ENCODE results near the gene CMTR1. TPM values are rescaled to one million over a fixed set of nuclear protein-coding genes. Genes with fewer than 3 reads are reported as not detected.

CMTR1 gene
- total and polyA plus RNA-seq, 4 donors: 7.8 to 43.1 (median 32.6) TPM

DNA sequence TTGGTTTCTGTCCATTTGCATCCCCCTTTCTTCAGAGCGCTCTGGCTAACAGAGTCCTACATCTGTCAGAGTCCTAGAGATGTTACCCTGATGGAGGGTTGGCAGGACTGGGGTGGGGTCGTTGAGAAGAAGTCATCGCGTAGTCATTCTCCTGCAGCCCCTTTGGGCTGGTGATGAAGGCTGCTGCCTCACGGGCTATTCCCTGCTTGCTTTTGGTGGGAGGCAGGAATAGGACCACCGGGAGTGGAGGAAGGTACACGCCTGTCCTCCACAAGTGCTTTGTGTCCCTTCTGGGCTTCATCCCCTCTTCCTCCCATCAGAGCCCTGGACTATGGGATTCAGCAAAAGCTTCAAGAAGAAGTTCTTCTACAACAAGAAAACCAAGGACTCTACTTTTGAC is 45.8 kb downstream of the CMTR1 start:
- Histone ChIP-seq H3K36me3 (ENCODE audit: control insufficient read depth in 1 of 2, insufficient read depth in 2 of 2, low read length in 1 of 2) (peaks cover 0 to 7% of the 10 kb centered on the region in 2 donors), H3K9me3 (ENCODE audit: control insufficient read depth, low read length) (no peaks in the 10 kb centered on the region), H3K4me1 (ENCODE audit: control insufficient read depth in 1 of 2, insufficient read depth in 2 of 2, low read length in 2 of 2) (no peaks in the 10 kb centered on the region), H3K27ac (ENCODE audit: low read depth in 1 of 2, low read length in 2 of 2) (no peak overlapping the region), H3K27me3 (ENCODE audit: control insufficient read depth in 1 of 2, insufficient read depth in 2 of 2, low read length in 1 of 2) (no peaks in the 10 kb centered on the region), H3K4me3 (ENCODE audit: low read length in 2 of 2) (no peak overlapping the region)
- DNase-seq (no peak), ATAC-seq (ENCODE audit: low FRiP score) (no peak)
- 87 to 96% methylated on average over 7 of the region's 7 CpGs for whole genome bisulfite sequencing, 2 donors
- intact Hi-C loops (cut with DNase I): no loop called here

DNA sequence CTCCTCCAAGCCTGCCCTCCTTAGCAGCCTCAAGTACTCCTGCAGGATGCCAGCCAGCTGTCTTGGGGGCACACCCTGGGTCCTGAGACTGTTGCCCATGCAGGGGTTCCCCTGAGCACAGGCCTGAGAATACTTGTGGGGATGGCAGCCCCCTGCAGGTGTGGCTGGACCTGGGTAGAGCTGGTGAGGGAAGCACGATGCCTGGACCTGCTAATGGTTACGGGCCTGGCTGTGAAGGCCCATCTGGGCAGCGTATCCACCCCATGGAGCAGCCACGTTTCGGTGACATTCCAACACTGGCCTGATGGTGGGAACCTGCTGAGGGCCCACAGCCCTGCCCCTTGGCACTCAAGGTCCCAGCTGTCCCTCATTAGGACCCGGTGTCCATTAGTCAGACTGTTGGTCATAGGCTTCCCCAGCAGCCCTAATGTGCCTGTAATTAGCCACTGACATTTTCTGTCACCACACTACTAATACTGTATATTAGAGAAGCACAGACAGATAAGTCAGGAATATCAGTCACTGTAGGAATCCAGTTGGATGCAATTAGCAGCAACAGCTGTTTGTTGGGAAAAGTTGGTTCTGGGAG is 46.3 kb downstream of the CMTR1 start:
- Histone ChIP-seq H3K27ac (ENCODE audit: low read depth in 1 of 2, low read length in 2 of 2) (no peak overlapping the region), H3K36me3 (ENCODE audit: control insufficient read depth in 1 of 2, insufficient read depth in 2 of 2, low read length in 1 of 2) (peaks cover 0 to 7% of the 10 kb centered on the region in 2 donors), H3K4me1 (ENCODE audit: control insufficient read depth in 1 of 2, insufficient read depth in 2 of 2, low read length in 2 of 2) (no peaks in the 10 kb centered on the region), H3K9me3 (ENCODE audit: control insufficient read depth, low read length) (no peaks in the 10 kb centered on the region), H3K4me3 (ENCODE audit: low read length in 2 of 2) (no peak overlapping the region), H3K27me3 (ENCODE audit: control insufficient read depth in 1 of 2, insufficient read depth in 2 of 2, low read length in 1 of 2) (no peaks in the 10 kb centered on the region)
- intact Hi-C loops (cut with DNase I): no loop called here
- 80% methylated on average over 6 of the region's 6 CpGs for WGBS, 2 donors
- DNase-seq (no peak), ATAC-seq (ENCODE audit: low FRiP score) (no peak)

DNA sequence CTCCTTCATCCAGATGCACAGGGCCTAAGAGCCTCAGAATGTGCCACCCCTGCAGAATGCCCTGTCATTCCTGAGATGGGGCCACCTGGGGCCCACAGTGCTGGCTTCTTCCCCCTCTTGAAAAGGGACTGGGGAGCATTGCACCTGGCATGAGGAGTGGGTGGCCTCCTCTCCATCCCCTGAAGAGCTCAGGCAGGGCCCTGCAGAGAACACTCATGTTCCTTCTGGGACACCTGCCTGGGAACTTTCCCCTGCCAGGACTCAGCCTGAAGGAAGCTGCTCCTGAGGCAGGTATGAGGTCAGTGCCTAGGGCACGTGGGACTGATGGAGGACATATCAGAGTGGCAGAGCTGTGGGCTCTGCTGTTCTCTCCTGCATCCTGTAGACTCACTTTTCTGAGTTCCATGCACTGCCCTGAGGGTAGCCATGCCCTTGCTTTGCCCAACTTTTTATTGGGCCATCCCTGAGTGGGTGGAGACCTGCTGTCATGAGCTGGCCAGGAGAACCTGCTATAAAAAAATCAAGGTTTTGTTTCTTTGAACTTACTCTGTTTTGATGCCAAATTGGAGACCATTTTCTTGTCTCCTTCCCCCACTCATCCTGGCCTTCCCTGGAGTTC is 47.2 kb downstream of the CMTR1 start:
- H3K36me3 ChIP-seq (ENCODE audit: control insufficient read depth in 1 of 2, insufficient read depth in 2 of 2, low read length in 1 of 2): peaks cover 0 to 7% of the 10 kb centered on the region in 2 donors
- no peaks in the 10 kb centered on the region for H3K4me1 ChIP-seq (ENCODE audit: control insufficient read depth in 1 of 2, insufficient read depth in 2 of 2, low read length in 2 of 2)
- no peaks in the 10 kb centered on the region for H3K9me3 ChIP-seq (ENCODE audit: control insufficient read depth, low read length)
- no peaks in the 10 kb centered on the region for H3K27me3 ChIP-seq (ENCODE audit: control insufficient read depth in 1 of 2, insufficient read depth in 2 of 2, low read length in 1 of 2)
- no peak for DNase-seq
- no peak overlapping the region for H3K4me3 ChIP-seq (ENCODE audit: low read length in 2 of 2)
- intact Hi-C loops (cut with DNase I): loop anchor here in 1 of 2 donors (5.0 kb wide), 1 partner anchor 113 kb away; no protein-coding TSS in a partner anchor
- 81 to 90% methylated on average over 1 of the region's 1 CpG for WGBS, 2 donors
- ATAC-seq (ENCODE audit: low FRiP score): no peak
- H3K27ac ChIP-seq (ENCODE audit: low read depth in 1 of 2, low read length in 2 of 2): no peak overlapping the region

DNA sequence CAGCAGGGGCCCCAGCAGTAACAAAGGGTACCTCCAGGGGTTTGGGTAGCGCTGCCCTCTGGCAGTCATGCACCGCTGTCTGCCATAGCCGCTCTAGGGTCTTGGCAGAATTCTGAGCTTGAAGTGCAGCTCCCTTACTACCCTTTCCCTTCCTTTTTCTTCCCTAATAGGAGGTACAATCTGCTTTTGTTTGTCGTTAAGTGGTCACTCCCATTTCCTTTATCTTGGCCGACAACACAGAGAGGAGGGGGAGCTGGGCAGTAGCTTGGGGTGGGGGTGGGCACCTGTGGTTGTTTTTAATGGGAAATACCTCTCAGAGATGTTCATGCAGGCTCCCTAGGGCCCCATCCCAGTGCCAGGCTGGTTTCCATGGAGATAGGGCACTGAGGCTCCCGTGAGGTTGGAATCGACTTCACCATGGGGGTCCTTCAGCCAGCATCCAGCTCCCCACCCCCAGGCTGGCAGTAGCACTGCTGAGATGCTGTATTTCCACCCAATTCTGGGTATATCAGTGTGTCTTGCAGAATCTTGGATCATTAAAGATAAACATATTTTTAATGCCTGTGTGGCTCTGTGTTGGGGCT is 48.0 kb downstream of the CMTR1 start:
- 50 to 60% methylated on average over 7 of the region's 7 CpGs for WGBS, 2 donors
- intact Hi-C loops (cut with DNase I): loop anchor here in 1 of 2 donors (5.0 kb wide), 1 partner anchor 114 kb away; no protein-coding TSS in a partner anchor
- no peaks in the 10 kb centered on the region for H3K9me3 ChIP-seq (ENCODE audit: control insufficient read depth, low read length)
- DNase-seq (no peak), ATAC-seq (ENCODE audit: low FRiP score) (no peak)
- no peak overlapping the region for H3K27ac ChIP-seq (ENCODE audit: low read depth in 1 of 2, low read length in 2 of 2)
- peaks cover 0 to 7% of the 10 kb centered on the region in 2 donors for H3K36me3 ChIP-seq (ENCODE audit: control insufficient read depth in 1 of 2, insufficient read depth in 2 of 2, low read length in 1 of 2)
- H3K4me3 ChIP-seq (ENCODE audit: low read length in 2 of 2): no peak overlapping the region
- no peaks in the 10 kb centered on the region for H3K4me1 ChIP-seq (ENCODE audit: control insufficient read depth in 1 of 2, insufficient read depth in 2 of 2, low read length in 2 of 2)
- no peaks in the 10 kb centered on the region for H3K27me3 ChIP-seq (ENCODE audit: control insufficient read depth in 1 of 2, insufficient read depth in 2 of 2, low read length in 1 of 2)

DNA sequence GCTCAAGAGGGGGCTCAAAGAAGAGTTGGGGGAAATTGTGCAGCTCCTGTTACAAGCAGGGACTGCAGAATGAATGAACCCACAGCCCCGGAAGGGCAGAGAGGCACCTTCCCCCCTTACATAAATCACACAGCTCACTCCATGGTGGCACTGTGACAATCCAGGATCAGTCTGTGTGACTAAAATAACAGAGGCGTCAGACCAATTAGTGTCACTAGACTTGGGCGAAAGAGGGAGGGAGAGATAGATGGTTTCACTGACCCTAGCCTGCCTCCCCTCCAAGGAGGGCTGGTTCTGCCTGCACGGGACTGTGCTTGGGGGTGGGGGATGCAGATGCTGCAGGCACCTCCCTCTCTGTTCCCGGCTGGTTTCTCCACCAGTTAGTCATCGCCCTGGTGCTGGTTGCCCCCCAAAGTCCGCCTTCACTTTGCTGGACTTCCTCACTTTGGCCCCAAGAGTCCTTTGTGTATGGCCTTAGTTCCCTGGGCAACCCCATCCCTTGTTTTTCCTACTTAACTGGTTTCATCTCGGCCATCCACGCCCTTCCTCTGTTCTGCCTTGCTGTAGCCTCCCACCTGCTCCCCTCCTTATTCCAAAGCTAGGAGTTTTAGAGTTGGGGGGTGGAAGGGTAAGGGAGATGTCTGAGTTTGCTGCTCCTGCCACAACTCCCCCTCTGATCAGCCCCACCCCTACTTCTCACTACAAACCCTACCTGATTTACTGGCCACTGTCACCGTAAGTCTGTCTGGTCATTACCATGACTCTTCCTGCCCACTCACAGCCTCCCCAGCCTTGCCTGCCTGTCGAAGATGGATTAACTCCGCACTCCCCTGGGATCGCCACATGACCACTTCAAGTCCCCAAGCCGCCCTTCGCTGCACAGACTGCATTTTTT is 48.9 kb downstream of the CMTR1 start:
- Histone ChIP-seq H3K9me3 (ENCODE audit: control insufficient read depth, low read length) (no peaks in the 10 kb centered on the region), H3K4me1 (ENCODE audit: control insufficient read depth in 1 of 2, insufficient read depth in 2 of 2, low read length in 2 of 2) (no peaks in the 10 kb centered on the region), H3K27ac (ENCODE audit: low read depth in 1 of 2, low read length in 2 of 2) (no peak overlapping the region), H3K36me3 (ENCODE audit: control insufficient read depth in 1 of 2, insufficient read depth in 2 of 2, low read length in 1 of 2) (peaks cover 0 to 7% of the 10 kb centered on the region in 2 donors), H3K4me3 (ENCODE audit: low read length in 2 of 2) (no peak overlapping the region), H3K27me3 (ENCODE audit: control insufficient read depth in 1 of 2, insufficient read depth in 2 of 2, low read length in 1 of 2) (no peaks in the 10 kb centered on the region)
- 64 to 66% methylated on average over 15 of the region's 15 CpGs for WGBS, 2 donors
- intact Hi-C loops (cut with DNase I): loop anchor here in 1 of 2 donors (5.0 kb wide), 1 partner anchor 115 kb away; no protein-coding TSS in a partner anchor
- no peak for ATAC-seq (ENCODE audit: low FRiP score)
- DNase-seq: no peak

DNA sequence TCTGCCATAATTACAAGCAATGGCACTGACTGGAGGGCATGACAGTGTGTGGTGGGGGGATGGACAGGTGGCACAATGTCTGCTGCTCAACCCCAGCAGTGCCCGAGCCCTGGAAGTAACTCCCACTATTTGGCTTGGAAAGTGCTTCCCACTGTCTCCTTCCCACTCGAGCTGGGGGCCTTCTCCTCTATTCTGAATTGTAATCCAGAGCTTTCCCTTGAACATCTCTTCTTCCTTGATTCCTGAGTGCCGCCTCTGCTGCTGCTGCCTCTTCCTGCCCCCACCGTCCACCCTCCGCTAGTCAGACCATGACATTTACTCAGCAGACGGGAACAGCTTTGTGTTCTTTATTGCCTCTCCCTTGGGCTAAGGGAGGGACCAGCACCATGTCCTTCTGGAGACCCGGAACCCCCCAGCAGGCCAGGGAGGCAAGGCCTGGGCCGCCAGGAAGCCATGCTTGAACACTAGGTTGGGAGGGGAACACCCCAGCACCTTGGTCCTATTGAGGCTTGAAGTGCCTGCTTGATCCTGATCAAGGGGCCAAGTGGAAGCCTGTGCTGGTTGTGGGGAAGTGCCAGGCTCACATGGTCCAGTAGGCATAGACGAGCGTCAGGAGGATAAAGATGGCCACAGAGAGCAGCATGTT is 49.7 kb downstream of the CMTR1 start:
- ATAC-seq (ENCODE audit: low FRiP score) (no peak), DNase-seq (no peak)
- Histone ChIP-seq H3K27me3 (ENCODE audit: control insufficient read depth in 1 of 2, insufficient read depth in 2 of 2, low read length in 1 of 2) (no peaks in the 10 kb centered on the region), H3K4me3 (ENCODE audit: low read length in 2 of 2) (no peak overlapping the region), H3K4me1 (ENCODE audit: control insufficient read depth in 1 of 2, insufficient read depth in 2 of 2, low read length in 2 of 2) (no peaks in the 10 kb centered on the region), H3K9me3 (ENCODE audit: control insufficient read depth, low read length) (no peaks in the 10 kb centered on the region), H3K36me3 (ENCODE audit: control insufficient read depth in 1 of 2, insufficient read depth in 2 of 2, low read length in 1 of 2) (peaks cover 0 to 7% of the 10 kb centered on the region in 2 donors), H3K27ac (ENCODE audit: low read depth in 1 of 2, low read length in 2 of 2) (no peak overlapping the region)
- intact Hi-C loops (cut with DNase I): loop anchor here in 1 of 2 donors (5.0 kb wide), 1 partner anchor 115 kb away; no protein-coding TSS in a partner anchor
- WGBS, 2 donors: 72 to 76% methylated on average over 10 of the region's 10 CpGs

DNA sequence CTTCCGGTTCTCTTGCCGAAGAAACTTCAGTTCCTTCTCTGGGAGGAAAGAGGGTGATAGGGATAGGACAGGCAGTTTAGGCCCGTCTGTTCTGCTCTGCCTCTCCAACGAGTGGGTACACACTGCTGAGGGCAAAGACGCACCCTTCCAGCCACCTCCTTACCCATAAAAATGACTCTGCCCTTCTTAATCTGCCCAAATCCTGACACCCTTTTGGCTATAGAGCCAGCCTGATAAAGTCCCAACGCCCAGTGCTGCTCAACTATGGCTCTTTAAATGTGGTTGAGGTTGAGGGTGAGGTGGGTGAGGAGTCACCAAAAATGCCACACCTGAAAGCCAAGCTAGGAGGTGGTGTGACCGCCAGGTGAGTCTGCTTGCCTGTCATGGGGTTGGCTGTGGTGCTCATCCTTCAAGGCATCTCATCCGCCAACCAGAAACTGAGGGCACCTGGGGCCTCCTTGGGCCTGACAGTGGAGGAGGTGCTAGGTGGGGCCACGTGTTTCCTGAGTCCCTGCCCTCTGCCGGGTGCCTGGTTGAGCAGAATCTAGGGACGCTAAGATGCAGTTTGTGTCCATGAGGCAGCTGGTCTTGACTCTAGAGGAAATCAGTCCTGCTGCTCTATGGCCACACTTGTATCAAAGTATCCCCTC is 50.4 kb downstream of the CMTR1 start:
- H3K36me3 ChIP-seq (ENCODE audit: control insufficient read depth in 1 of 2, insufficient read depth in 2 of 2, low read length in 1 of 2): peaks cover 0 to 5% of the 10 kb centered on the region in 2 donors
- DNase-seq: no peak
- ATAC-seq (ENCODE audit: low FRiP score): no peak
- no peaks in the 10 kb centered on the region for H3K4me1 ChIP-seq (ENCODE audit: control insufficient read depth in 1 of 2, insufficient read depth in 2 of 2, low read length in 2 of 2)
- no peaks in the 10 kb centered on the region for H3K9me3 ChIP-seq (ENCODE audit: control insufficient read depth, low read length)
- H3K27ac ChIP-seq (ENCODE audit: low read depth in 1 of 2, low read length in 2 of 2): no peak overlapping the region
- WGBS, 2 donors: 84 to 87% methylated on average over 11 of the region's 11 CpGs
- H3K4me3 ChIP-seq (ENCODE audit: low read length in 2 of 2): no peak overlapping the region
- no peaks in the 10 kb centered on the region for H3K27me3 ChIP-seq (ENCODE audit: control insufficient read depth in 1 of 2, insufficient read depth in 2 of 2, low read length in 1 of 2)
- intact Hi-C loops (cut with DNase I): loop anchor here in 1 of 2 donors (5.0 kb wide), 1 partner anchor 116 kb away; no protein-coding TSS in a partner anchor

Measured in aorta (tissue), 5 donors.